NCI-H2029 (cell line): ENCODE data around the gene REN.

Experiments used
- DNase-seq: peaks from one replicate; lab custom pipeline; 2025; lab: John Stamatoyannopoulos, UW

Gene REN

DNA sequence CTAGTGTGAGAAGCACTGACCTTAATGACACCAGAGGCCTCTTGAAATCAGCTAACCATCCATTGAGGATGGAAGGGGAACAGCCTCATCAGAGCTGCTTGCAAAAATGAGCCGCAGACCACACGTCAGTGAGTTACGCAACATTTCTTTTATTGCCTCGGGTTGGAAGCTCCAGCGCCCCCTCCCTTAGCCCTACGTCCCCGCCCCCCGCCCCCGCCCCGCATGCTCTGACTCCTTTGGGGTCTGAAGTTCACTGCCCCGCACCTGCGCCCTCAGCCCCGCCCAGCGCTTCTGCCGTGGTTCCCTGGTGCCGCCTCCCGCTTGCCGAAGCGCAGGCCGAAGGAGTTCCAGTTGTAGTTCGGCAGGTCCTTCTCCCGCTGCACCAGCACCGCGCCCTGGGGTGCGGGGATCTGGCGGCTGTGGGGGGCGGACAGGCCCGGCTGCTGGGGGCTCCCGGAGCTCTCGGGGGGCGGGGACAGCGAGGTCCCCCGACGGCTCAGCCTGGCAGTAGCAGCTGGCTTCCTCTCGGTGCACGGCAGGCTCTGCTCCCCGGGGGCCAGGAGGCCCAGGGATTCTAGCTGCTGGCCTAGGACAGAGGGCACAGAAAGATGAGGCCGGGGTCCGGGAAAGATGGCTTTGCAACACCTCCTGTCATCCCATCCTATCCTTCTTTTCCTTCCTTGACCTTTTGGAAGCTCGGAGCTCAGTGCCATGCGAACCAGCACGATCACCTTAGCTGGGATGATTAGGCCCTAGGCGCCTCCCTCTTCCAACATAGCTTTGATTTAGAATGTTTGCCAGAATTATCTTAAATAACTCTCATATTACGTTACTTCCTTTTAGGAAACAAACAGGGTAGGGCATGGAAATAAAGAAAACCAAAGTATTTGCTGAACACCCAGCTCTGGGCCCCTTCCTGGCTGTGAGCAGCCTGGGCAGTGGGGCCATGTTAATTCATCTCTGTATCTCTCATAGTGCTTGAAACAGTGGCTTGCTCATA lies 24.4 kb upstream of the REN start:
- DNase-seq, result no peak

DNA sequence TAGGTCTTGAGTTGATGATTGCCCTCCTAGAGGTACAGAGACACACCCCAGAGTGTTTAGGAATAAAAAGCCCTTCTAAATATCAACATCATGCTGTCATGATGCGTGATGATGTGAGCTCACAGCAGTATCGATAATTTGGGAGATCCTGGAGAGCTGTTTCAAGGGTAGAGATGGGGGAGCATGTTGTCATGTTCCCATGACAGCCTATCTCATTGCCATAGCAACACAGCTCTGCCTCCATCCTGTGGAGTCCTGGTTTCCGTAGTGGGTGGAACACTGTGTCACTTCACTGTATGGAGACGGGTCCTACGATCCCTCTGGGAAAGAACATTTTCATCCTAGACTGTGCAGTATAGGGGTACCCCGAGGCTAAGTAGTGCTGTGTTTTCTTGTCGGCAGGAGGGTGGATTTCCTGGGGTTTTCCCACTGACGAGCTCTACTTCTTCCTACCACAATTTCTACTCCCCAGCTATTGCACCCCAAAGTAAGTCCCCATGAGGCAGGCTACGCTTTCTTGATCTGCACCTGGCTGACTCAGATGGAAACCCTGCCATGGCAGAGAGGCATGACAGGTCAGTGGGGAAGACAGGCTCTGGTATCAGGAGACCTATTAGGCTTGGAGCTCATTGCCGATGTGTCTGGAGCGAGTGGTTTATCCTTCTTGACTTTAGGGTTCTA lies 23.0 kb upstream of the REN start:
- DNase-seq, result no peak

- DNase-seq, result no peak
These were observed 20.5 kb upstream of the REN start for GRCh38 chr1:204186597-204186996.

- DNase-seq, result no peak
These were observed 15.0 kb upstream of the REN start for GRCh38 chr1:204181116-204181515.

- DNase-seq, result no peak
These were observed 14.0 kb upstream of the REN start for GRCh38 chr1:204180133-204180532.

GRCh38 chr1:204178487-204179281 lies 12.5 kb upstream of the REN start:
- DNase-seq, result no peak

- no peak for DNase-seq
These were observed 11.0 kb upstream of the REN start for GRCh38 chr1:204177133-204177532.

DNA sequence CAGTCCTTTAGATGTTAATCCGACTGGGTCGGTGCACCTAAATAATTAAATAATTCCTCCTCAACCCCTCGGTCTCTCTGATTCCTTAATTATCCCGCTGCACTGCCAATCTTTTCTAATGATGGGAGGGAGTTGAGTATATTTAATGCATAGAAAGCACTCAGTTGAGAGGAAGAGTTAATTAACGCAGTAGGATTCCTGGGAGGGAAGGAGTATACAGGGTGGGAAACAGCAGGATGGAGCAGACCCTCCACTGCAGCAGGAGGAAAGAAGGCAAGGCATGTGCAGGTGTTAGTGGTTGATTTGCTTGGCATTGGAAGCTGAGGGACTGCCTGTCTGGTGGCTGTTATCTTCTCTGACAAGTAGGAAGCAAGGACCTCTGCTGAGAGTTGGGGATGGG lies 9.9 kb upstream of the REN start:
- DNase-seq, result no peak

DNA sequence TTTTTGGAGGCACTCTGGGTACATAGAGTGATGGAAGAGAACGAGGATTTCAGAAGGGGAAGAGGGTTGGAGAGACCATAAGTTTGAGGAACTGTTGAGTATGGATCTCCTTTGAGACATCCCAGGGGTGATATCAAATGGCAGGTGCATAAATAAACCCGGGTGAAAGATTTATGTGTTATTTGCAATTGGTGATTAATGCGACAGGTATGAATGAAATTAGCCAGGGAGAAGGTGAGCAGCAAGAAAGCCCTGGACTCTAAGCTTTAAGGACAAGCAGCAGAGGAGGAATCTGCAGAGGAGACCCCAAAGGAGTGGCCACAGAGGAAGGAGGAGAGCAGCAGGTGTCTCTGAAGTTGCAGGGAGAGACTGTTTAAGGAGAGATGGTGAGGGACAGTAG lies 8.8 kb upstream of the REN start:
- DNase-seq, result no peak

DNA sequence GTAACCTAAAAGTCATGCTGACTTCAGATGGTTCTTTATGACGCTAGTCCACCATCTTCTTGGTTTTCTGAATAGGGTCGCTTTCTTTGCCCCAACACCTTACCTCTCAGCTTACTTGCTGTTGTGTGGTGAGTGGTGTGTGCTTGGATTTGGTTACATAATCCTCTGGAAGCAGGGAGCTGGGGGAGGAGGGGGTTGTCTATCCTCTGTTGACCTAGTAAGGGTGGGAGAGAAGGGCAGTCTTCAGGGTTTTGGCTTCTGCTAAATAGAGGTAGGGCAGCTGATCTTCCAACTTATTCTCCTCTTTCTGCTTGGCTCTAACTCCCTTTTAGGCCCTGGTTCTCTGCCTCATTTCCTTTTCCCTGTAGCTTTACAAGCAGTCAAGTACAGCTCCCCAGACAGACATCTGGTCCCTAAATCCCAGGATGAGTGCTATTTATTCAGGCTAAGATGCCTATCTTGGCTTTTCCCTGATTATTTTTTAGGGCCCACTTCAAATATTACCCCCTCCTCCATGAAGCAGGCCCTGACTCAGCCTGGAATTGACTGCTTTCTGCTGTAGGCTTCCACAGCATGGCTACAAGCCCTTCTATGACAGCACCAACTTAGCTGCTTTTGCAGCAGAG lies 6.4 kb upstream of the REN start:
- DNase-seq, result no peak

- no peak for DNase-seq
These were observed 5.6 kb upstream of the REN start for GRCh38 chr1:204171751-204172178.

DNA sequence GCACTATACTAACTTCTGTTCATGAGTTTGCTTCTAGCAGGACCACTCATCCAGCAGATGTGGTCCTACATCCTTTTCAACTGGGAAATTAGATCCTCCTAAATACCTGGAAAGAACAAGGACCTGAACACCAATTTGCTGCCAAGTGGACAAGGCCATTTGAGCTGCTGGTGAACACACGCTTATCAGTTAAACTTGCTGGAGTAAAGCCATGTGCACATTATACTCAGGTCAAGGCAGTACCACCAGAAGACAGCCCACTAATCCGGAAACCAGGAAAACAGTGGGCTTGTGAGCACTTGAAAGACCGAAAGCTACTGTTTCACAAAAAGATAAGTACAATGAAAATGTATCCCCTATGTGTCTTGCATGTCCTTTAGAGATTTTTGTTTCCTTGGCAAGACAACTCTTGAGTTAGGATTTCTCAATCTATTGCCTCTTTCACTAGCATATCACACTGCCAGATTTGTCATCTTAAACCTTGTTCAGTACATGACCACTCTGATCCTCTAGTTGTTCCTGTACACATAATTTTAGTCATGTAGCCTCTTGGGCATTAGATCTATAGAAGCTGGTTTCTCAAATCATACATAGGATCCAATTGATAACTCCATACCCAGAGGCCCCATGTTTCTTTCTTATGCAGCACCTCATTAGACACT lies 4.5 kb upstream of the REN start:
- DNase-seq, result no peak

GRCh38 chr1:204169858-204170257 lies 3.7 kb upstream of the REN start:
- no peak for DNase-seq

DNA sequence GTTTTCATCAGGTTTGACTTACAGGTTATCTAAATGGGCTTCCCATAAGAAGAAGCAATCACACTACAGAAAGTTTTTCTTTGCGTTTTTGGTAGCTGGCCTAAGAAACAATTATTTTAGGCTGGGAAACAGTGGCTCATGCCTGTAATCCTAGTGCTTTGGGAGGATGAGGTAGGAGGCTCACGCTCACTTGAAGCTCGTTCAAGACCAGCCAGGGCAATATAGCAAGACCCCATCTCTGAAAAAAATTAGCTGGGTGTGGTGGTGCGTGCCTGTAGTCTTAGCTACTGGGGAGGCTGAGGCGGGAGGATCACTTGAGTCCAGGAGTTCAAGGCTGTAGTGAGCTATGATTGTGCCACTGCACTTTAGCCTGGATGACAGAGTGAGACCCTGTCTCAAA lies 1.6 kb upstream of the REN start:
- DNase-seq, result no peak

DNA sequence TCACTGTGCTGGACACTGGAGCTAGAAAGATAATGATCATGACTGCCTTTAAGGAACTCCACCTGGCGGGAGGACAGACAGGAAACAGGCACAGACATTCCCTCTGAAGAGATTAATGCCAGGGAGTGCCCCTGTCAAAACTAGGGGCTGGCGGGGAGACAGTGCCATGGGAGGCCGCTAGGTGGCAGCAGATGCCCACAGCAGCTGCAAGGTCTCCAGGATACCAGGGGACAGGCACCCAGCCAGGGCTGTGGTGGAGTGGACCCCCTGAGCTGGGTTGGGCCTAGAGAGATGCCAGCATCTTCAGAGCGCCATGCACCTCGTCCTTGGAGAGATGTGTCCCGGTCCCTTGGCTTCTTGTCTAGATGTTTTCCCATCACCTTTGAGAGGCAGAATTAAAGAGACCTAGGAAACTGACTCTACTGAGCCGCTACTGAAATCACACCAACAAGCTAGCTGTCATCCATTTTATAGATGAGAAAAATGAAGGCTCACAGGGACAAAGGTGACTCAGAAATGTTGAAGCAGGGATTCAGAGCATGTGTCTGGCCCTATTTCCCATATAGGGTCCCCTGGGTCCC lies 3.6 kb downstream of the REN start:
- peak; percentile 75 for DNase-seq

DNA sequence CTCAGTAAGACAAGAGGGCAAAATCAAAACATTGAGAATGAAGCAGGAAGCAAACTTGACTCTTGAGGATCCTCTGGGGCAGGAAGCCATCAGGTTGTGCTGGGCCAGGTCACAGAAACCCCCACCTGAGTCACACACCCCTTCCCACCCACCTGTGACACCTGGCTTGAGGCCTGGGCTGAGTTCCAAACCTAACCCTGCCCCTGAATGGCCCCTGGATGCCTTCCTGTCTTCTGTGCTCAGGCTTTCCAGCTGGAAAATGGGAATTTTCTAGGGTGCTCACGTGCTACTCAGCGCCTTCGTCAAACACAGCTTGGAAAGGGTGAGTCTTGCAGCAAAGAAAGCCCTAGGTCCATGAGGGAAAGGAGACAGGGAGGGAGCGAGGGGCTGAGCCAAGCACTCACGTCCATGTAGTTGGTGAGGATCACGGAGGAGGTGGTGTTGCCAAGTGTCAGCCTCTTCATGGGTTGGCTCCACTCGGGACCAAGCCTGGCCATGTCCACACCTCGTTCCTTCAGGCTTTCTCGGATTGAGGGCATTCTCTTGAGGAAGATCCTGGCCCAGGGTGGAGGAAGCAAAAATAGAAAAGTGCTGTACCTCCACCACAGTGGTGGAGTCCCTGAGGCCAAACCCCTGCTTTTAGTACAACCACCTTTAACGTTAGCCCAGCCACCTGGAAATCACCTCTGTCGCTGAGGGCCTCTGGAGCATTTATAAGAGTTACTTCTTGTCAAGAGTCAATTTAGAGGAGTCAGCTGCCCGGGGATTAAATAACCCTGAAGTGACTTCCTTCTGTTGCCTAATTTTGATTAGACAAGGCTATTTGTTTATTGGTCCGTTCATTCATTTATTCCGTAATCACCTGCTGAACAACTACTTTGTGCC lies 4.3 kb downstream of the REN start:
- no peak for DNase-seq

- no peak for DNase-seq
These were observed 8.2 kb downstream of the REN start for GRCh38 chr1:204157962-204158361.

- DNase-seq, result no peak
These were observed 10.3 kb downstream of the REN start for GRCh38 chr1:204155881-204156280.

- no peak for DNase-seq
These were observed 11.4 kb downstream of the REN start for GRCh38 chr1:204154568-204155255.
